AG10803 (cell line): Measurements from ENCODE around the gene ST6GAL2.
A peak's percentile ranks its signal among the peaks of the same experiment; 100 is the strongest.

Experiments used
- DNase-seq: peaks from one replicate; pipeline ENCODE4 v3.0.0; 2010; ENCODE audit warnings: low read depth
- H3K4me3 ChIP-seq: 2 replicates; pipeline ENCODE4 v1.5.1; 2011; ENCODE audit warnings: mild to moderate bottlenecking, low read length, control low read depth
- TF ChIP-seq, protein P1 (sequence below): conservative IDR thresholded peaks from 2 replicates; pipeline ENCODE4 v1.5.1; 2011; ENCODE audit warnings: mild to moderate bottlenecking, low read length, control low read depth, inconsistent platforms

Gene ST6GAL2, protein sequence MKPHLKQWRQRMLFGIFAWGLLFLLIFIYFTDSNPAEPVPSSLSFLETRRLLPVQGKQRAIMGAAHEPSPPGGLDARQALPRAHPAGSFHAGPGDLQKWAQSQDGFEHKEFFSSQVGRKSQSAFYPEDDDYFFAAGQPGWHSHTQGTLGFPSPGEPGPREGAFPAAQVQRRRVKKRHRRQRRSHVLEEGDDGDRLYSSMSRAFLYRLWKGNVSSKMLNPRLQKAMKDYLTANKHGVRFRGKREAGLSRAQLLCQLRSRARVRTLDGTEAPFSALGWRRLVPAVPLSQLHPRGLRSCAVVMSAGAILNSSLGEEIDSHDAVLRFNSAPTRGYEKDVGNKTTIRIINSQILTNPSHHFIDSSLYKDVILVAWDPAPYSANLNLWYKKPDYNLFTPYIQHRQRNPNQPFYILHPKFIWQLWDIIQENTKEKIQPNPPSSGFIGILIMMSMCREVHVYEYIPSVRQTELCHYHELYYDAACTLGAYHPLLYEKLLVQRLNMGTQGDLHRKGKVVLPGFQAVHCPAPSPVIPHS

DNA sequence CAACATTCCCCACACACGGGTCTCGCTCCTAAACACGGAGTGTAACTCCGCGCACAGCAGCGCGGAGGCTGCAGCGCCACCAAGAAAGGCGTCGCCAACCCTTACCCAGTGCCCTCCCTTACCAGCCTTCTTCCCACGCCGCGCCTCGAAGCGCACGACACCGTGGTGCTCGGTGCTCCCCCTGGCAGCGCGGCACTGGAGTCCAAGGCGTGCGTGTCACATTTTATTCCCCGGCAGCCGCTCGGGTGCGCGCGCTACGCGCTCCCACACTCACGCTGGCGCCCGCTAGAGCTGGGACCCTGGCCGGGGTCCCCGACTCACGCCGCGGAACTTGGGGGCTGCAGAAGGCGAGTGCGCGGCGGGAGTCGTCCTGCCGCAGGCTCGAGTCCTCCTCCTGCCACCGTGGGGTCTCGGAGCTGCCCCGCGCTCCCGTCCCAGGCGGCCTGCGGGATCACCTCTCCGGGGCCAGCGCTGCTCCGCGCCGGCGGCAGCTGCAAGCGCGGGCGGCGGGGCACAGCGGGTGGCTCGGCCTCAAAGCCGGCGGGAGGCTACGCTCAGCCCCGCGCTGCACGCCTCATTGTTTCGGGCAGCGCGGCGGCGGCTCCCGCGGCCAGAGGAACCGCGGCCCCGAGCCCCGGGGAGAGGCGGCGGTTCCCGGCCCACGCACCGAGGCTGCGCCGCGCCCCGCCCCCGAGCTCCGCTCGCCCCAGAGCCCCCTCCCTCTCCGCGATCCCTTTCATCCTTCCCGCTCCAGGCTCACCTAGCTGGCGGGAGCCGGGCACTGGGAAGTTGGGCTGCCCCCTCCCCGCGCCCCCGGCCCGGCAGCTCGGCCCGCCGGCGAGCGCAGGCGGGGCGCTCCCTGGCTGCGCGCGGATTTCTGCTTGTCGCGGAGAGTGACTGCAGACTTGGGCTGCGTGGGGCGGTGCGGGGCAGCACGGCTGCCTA lies at the start of gene ST6GAL2:
ST6GAL2 (minus strand) TSS at position 197 of the 945 bp plus-strand sequence. CDS start 42,190 bp downstream, outside the sequence.
- TF ChIP-seq, protein P1, sequence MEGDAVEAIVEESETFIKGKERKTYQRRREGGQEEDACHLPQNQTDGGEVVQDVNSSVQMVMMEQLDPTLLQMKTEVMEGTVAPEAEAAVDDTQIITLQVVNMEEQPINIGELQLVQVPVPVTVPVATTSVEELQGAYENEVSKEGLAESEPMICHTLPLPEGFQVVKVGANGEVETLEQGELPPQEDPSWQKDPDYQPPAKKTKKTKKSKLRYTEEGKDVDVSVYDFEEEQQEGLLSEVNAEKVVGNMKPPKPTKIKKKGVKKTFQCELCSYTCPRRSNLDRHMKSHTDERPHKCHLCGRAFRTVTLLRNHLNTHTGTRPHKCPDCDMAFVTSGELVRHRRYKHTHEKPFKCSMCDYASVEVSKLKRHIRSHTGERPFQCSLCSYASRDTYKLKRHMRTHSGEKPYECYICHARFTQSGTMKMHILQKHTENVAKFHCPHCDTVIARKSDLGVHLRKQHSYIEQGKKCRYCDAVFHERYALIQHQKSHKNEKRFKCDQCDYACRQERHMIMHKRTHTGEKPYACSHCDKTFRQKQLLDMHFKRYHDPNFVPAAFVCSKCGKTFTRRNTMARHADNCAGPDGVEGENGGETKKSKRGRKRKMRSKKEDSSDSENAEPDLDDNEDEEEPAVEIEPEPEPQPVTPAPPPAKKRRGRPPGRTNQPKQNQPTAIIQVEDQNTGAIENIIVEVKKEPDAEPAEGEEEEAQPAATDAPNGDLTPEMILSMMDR = no peak
- H3K4me3 ChIP-seq = peak within 1 kb of the TSS; percentile 39
- DNase-seq = no peak

GRCh38 chr2:106932644-106933043 lies 46.7 kb upstream of the ST6GAL2 start:
- TF ChIP-seq, protein P1 = no peak
- no peak overlapping the region for H3K4me3 ChIP-seq
- no peak for DNase-seq

DNA sequence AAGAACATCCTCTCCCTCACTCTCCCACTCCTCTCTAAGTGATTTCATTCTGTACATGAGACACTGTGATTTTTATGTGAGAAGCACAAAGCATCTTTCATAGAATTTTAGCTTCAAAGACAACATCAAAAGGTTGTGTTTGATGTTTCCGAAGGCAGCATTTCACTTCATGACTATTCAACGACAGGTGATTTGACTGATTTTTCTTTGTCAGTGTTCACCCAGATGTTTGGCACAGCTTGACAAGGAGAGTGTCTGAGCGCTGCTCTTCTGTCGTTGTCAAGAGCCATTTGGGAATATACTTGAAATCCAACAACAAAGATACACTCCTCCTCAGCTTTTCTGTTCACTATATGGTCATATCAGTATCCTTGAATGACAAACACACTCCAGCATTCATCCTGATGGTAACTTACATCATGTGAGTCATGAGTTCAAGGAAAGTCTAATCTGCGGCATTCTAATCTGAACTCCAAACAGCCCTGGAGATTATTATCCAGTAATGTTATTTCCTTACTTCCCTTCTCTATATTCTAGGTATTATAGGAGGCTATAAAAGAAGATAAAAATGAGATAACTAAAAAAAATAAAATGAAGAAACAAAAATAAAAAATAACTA lies 45.9 kb upstream of the ST6GAL2 start:
- no peak overlapping the region for H3K4me3 ChIP-seq

GRCh38 chr2:106921451-106921850 lies 35.5 kb upstream of the ST6GAL2 start:
- no peak for DNase-seq
- TF ChIP-seq, protein P1 = no peak
- H3K4me3 ChIP-seq = no peak overlapping the region

More for the DNA sequence above, 45.9 kb upstream of the ST6GAL2 start:
- no peak for DNase-seq
- TF ChIP-seq, protein P1 = no peak

DNA sequence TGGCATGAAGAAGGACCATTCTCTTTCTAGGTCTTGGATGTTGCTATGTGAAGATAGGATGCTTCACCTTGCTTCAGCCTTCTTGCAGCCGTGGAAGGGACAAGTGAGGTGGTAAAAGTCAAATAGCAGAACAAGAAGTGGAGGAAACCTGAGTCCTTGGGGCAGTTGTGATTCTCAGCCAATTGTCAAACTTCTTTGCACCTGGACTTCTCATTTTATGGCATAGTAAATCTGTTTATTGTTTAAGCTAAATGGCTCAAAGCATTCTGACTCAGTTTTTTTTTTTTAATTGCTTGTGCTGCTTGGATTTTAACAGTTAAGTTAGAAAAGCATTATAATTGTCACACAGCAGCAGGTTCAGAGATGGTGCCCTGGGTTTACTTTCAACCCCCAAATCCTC lies 33.0 kb upstream of the ST6GAL2 start:
- DNase-seq = no peak
- TF ChIP-seq, protein P1 = no peak
- H3K4me3 ChIP-seq = no peak overlapping the region

DNA sequence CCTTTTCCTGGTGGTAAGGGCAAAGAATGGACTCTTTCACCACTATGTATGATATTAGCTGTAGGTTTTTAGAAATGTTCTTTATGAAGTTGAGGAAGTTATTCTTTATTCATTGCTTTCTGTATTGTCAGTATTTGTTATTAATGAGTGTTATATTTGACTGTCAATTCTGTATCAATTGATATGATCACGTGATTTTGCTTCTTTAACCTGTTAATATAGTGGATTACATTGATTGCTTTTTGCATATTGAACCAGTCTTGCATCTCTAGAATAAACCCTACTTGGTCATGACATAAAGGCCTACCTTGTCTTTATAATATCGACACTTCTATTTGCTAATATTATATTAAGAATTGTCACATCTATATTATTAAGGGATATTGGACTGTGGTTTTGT lies 18.3 kb upstream of the ST6GAL2 start:
- DNase-seq = no peak
- H3K4me3 ChIP-seq = no peak overlapping the region
- TF ChIP-seq, protein P1 = no peak
